Renal cortical epithelial cell (primary cell): ENCODE measurements around the gene PTCH1. TPM values are rescaled to one million over a fixed set of nuclear protein-coding genes. Genes with fewer than 3 reads are reported as not detected.

Experiments
- DNase-seq: peaks from one replicate; pipeline ENCODE4 v3.0.0-alpha.2; 2011; ENCODE audit warnings: low read depth
- total RNA-seq: library from RNA; depleted of rRNA; stranded (reverse); fragments of >200 nt; gene quantifications from 2 replicates; pipeline ENCODE4 v1.2.3, GENCODE V29; 2014

PTCH1 gene
- total RNA-seq, 1 donor from 2014 or later, result 2.2 TPM

DNA sequence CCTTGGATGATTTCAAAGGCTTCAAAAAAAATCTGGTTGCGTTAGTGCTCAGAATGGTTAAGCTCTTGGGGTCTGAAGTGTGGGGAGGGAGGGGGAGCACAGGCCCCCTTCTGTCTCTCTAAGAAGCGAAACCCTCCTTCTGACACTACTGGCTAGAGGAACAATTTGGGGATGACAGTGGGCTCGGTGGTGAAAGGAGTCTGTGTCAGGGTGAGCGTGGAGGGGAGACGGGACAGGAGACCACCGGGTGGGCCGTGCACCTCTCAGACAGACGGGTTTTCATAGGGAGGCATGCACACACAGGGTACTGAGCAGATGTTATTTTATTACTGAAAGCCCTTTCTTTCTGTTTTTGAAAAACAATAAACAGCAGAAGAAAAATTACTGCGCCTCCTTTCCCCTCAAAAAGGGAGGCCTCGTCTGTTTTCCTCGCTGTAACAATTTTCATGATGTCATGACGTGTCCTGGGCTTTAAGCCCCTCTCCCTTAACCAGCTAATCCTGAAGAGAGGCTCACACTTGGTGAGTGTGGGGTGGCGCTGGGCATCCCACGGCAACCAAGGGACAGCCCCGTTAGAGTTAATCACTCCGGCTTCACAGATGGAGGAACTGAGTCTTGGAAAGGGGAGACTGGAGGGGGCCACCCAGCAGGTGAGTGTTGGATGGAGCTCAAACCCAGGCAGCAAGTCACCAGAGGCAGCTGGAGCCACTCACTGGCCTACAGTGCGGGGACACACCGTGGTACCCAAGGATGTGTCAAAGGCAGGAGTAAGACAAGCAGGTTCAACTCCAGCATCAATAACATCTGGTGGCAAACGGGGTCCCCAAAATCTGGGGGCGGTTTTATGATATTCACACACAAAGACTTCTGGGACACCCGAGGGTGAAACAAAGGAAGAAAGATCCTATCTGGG lies 53.4 kb downstream of the PTCH1 start:
- no peak for DNase-seq

DNA sequence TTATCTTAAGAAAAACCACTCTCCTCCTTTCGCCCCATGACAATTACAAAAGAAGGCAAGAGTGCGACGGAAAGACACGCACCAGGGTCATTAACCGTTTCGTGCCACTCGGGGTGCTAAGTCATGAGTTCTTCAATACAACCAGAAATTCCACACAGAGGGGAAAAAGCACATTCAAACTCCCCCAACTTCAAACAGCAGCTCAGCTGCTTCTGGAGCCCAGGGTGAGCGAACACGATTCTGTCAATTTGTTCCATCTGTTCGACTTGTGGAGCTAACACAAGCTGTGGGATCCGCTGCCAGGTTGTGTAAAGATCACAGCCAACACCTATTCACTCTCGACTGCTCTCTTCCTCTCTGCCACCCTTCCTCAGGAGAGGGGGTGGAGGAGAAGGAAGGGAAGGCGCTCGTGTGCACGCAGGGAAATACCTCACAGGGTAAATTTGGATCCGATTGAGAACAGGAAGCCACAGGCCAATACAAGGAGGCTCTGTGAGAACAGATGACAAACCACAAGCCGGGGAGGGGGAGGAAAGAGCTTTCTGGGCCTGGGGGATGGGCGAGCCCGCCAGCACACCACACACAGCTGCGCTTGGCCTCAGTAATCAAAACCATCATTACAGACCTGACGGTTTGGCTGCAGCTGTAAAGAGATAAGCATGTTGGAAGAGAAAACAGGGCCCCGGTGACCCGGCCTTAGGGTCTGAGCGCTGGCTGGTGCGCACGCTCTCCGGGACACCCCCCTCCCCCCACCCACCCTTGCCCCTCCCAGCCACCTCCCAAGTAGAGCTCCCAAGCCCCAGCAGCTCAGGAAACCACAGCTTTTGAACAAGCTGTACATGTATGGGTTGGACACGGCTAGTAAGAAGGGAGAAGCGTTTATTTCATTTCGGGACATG lies 54.3 kb downstream of the PTCH1 start:
- DNase-seq, result no peak

DNA sequence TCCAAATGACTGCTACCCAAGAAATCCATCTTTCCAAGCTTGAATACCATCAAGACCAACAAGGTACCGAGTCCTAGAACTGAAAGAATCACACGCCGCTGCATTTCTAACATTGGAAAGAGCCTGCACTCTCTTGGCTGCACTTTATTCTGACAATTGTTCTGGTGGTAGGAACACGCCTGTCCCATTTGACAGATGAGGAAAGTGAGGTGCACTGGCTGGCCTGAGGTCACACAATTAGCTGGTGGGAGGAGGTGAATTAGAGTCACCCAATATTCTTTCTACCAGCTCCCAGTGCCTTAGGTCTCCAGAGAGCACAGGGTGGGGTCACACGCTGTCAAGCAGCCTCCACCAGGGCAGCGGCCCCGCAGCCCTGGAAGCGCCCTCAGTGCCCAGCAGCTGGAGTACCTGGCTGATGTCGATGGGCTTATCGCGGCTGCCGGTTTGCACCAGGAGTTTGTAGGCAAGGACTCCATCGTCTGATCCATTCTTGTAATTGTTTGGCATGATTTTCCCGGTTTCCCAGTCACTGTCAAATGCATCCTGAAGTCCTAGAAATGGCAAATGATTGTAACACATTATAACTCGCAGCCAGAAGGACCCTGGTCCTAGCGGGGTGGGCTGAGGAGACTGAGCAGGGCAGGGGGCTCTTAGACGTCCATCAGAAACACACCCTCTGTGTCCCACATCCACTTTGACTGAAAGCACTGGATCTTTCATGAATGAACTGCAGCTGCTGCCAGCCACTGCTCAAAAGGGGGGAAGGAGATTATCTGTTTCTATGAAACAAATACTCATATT lies 55.1 kb downstream of the PTCH1 start:
- no peak for DNase-seq

DNA sequence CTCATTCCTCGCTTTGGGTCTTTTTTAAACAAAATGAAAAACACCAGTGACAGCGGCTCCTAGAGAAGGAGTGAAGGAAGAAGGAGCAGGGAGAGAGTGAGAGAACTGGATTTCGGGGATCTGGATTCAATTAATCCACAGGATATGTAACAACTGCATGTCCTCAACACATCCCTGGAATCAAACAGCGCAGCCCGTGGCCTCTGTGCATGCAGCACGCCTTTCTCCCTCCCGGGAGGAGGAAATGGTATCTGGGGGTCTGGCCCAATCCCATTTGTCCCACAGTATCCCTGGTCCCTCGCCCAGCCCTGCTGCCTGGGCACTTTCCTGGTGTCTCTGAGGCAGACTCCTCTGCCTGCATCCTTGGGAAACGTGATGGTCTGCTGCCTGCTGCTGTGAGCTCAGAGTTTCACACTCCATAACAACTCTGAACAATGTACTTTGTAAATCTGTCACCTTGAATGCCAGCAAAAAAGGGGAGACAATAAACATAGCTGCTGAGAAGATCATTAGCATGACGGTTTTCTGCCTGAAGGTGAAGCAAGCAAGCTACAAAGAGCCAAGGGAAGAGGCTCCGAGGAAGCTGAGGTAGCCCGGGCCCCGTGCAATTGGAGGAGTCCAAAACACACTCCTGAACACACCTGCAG lies 56.1 kb downstream of the PTCH1 start:
- DNase-seq, result no peak

DNA sequence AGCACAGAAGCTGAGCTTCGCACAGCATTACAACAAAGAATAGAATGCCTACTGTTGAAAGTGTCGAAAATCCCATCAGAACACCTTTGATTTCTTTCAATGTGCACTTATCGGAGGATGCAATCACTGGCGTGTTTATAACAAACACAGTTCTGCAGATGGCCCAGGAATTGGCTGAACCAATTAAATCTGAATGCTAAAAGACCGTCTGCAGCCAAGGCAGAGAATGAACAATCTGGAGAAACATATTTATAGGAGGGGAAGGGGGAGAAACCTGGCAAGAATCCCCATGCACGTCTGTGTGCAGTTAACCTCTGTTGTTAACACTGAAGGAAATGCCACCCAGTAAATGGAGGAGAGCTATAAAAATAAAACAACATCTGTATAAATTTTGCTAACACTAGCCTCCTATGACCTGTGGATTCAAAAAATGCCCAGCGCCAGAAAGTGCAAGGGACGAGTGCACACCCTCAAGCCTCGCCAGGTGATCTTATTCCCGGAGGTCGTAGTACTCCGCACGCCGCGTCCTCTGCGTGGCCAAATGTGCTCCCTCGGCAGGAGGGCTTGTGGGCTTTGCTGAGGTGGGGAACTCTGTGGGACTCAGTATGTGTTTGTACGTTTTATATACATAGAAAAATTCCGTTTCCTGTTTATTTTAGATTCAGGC lies 56.8 kb downstream of the PTCH1 start:
- no peak for DNase-seq

DNA sequence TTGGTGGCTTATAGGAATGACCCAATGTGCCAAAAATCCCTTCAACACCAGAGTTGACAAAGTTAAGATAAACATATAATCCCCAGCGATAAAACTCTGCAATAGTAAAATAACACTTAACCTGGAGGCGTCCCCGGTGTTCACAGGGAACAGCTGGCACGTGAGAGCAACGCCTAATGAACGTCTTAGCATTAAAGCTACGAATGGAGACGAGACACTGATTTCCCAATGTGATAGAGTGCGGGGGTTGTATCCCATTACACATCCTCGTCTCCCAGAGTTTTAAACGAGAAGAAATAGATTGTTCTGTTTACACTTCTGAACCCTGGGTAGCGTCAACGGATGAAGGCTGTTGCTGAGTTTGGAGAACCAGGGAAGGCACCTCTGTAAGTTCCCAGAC lies 57.6 kb downstream of the PTCH1 start:
- DNase-seq, result no peak

DNA sequence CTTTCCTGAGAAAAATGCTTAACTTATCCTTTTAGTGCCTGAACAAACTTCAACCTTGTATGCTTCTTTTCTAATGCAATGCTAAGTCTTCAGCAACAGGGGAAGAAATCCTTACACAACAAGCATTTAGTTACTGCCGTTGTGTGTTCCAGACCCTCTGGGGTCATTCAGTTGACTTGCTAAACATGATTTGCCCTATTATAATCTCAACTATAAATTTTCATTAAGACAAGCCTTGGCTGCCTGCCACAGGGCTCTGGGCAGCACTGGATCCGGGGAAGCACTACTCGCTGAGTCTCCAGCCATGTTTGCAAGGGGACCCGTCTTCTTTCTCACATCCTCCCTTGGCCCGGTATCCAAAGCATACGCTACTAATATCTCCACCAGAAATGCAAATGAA lies 58.1 kb downstream of the PTCH1 start:
- no peak for DNase-seq

DNA sequence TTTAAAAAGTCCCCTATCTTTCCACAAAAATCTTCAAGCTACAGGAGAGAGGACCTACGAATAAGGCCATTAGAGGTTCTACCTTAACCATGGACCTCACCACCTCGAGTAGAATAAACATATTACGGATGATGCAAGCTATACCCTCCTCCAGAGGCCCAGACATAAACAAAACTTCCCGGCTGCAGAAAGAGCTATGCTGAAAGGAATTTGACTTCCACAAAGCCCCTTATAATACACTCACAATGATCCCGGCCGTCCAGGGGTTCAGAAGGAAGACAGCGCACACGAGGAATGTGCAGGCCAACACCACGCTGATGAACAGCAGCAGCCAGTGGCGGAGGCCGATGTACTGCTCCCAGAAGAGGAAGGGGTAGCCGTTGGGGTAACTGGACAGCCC lies 59.0 kb downstream of the PTCH1 start:
- DNase-seq, result no peak

DNA sequence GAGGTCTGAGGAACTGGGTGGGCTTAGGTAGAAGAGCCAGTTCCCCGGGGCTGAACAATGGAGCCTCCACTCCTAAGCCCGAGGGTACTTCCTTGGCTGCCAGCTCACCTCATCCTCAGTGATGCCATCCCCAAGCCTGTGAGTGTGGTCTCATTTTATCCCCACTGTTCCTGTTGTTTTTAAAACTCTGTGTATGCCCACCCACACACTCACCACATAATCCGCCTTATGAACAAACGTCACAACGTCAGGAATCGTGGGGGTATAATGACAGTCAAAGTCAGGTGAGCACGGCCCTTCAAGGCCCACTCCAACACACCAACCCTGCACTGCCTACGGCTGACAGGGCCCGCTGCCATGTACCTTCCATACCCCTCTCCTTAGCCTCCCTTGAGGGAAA lies 61.1 kb downstream of the PTCH1 start:
- DNase-seq, result no peak

DNA sequence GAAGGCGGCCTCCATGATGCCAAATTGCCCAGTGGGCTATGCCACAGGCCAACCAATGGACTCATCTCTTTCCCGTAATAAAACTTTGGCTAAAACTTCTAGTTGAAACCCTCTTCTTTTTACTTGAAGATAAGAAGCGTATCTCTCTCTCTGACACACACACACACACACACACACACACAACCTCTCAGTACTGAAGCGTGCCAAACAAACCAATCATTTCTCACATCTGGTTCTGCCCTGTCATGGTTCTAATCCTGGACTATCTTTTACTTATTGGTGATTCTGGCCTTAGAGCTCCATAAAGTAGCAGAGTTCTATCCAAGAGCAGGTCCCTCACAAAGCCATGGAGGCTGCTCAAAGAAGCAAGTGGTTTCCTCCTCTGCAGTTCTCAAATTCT lies 64.6 kb downstream of the PTCH1 start:
- DNase-seq, result no peak

DNA sequence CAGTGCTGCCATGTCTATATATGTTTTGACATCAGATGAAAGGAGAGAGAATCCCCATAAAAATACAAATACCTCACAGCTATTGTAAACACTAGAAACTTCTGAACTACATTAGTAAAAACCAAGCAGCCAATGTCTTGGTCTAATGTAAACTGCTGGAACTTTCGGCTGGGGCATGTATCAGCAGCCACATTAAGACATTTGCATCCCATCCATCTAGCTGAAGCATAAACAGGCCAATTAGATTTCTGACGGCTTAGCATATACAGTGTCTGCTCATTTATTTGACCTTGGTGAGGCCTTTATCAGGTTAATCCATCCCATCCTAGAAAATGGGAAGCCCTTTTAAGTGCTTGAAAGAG lies 65.7 kb downstream of the PTCH1 start:
- DNase-seq, result no peak

DNA sequence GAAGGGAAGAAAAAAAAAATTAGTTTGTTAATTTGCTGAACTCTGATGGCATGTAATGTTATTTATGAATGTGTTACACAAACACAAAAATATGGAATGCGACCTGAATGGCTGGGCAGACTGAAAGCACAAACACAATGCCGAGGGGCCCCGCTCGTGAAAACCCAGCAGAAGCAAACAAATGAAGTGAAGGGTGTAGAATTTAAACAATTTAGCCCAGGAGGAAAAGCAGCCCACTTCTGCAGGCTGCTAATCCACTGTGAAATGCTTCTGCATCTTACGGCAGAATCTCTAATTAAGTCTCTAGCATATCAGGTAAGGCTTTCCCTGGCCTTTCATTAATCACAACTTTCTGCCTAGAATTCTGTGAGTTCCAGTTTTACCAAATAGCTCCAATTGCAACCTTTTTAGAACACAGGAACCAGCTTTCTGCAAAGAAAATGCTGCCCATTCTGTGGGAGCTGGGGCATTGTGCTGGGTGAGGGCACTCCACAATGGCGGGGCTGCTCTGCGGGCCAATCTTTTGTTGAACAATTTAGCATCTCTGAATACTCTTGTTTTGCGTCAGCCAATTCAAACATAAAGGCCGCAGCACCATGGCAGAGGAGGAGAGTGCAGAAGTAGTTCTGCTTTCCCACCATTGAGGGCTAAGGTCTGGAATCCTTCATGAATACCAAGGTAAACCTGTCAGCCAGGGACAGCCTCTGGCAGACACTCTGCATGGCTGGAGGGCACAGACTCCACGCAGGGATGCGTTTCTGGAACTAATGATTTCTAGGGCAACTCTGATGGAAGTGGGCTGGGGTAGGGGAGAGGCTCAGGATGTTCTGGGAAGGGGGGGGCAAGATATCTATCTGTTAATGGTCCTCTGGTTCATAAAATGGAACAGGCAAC lies 66.4 kb downstream of the PTCH1 start:
- no peak for DNase-seq

DNA sequence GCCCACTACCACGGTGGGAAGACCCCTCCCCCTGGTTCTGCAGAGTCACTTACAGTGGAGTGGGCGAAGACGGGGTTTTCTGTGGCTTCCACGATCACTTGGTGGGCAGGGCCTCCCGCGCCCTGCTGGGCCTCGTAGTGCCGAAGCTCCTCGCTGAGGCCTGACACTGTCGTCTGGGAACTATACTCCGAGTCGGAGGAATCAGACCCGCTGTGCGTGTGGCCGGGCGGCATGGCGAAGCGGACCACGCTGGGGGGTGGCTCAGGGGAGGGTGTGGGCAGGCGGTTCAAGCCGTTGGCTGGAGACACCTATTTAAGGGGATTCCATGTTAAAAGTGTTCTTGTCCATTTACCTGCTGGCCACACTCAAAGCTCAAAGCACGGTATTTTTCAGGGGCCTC lies 67.8 kb downstream of the PTCH1 start:
- no peak for DNase-seq

DNA sequence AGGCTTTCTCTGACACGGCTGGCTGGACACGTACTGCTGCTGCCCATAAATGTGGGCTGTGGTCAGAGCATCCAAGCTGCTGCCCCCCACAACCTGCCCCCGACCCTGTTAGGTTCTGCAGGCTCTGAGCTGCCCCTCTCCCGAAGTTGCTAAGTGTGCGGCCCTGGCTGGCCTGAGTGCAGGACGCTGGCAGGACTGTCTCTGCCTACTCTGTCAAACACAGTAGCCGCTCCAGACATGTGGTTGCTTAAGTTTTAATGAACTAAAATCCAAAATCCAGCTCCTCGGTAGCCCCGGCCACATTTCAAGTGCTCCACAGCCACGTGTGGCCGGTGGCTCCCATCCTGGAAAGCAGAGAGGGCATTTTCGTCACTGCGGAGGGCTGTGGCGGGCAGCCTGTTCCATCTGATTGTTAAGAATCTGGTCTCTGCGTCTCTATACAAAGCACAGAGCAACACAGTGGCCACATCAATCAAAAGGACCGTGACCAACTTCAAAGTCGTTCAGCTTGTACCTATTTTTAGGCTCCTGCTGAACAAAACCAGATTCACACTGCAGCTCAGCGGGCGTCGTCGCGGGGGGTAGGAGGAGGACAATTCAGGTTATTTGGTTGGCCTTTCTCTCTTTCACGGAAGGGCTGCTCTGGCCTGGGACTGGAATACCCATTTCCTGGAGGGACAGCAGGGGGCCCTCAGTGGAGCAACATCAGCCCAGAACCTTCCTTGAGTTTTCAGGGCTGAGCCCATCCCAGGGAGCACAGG lies 68.9 kb downstream of the PTCH1 start:
- DNase-seq, result no peak

DNA sequence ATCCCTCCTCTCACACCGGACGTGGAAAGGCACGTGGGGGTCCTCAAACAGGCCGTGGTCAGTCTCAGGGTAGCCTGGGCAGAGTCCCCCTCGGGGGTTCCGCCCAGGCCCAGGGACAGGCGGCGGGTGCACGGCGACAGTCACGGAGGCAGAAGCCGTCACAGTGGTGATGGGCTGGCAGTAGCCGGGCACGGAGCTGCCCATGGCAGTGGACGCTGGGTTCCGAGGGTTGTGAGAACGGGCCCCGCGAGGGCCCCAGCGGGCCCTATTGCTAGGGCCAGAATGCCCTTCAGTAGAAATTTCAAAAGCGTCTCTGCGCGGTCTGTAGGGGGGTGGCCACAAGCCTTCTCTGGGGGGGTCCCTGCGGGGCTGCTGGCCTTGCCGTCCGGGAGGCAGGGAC lies 69.8 kb downstream of the PTCH1 start:
- DNase-seq, result no peak

DNA sequence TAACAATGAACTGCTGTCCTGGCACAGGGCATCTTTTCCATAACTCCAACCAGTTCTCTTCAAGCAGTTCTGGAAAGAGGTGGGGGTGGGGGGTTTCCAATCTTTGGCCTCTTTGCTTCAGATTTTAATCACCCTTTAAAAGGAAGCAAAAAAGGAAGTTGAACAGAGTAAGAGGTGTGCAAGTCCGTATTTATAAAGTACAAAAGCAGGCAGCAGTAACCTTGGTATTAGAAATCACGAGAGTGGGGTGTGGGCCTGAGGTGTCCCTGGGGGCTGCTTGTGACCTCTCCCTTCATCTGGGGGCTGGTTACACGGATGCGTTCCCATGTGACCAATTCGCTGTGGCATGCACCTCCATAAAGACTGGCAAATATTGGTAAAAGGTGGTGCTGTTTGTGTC lies 70.5 kb downstream of the PTCH1 start:
- DNase-seq, result no peak

DNA sequence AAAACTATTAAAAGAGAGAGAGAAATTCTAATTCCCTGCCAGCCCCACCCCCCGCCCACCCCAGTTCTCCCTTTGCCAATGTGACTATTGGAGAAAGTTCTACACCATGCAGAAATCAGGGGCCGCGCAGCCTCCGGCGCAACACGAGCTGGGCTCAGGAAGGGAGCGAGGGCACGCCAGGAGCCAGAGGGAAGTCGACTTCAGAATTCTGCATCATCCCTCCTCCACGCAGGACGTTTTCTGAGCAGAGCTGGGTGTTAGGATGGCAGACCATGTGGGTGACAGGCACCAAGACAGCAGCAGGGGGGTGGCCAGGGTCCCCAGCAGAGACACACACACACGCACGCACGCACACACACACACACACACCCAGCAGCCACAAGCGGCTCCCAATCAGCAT lies 72.6 kb downstream of the PTCH1 start:
- no peak for DNase-seq

DNA sequence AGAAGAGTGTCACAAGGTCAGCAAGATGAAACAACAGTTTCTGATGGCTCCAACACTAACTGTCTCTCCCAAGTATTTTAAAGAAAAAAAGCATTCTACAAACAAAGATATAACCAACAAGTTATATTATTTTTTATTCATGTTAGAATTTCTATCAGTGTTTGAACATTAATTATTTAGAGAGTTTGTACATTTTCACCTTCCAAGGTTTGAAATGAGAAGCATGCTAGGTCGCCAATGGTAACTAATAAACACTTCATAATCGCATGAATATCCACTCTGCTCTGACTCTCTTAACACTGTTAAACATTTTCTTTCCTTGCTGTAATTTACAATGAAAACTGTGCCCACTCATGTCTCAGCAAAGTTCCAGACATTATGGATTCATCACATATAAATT lies 73.5 kb downstream of the PTCH1 start:
- no peak for DNase-seq

DNA sequence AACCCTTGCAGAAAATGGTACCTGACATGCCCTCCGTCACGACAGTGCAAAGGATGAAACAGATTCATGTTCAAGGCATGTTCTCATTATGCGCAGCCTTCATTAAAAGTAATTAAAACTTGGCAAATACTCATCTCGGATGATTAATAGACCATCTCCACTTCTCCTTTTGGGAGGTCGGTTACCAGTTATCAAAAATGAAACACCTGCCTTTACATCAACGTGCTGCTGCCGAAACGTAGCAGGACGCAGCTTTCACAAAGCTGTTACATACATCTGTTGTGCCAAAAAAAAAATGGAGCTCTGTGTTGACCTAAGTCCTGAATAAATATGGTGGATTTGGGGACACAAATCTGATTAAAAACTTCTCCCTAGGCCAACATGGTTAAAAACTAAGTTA lies 75.7 kb downstream of the PTCH1 start:
- DNase-seq, result no peak
